Neural progenitor cell (in vitro differentiated cells): ENCODE data around the gene ZG16.
"Not testable (repeated sequence)": the region's sequence is repeated elsewhere in the genome, so short reads cannot be mapped to it uniquely, and the experiment has no call there.

Experiments used
- CTCF ChIP-seq: fragments of 200-600 bp; sonication (generic); IDR thresholded peaks from 2 replicates; pipeline ENCODE4 v1.5.1; 2017; ENCODE audit warnings: antibody characterized with exemption, mild to moderate bottlenecking
- EZH2 ChIP-seq: fragments of 200-600 bp; sonication (generic); IDR thresholded peaks from 2 replicates; pipeline ENCODE4 v1.6.1; 2017; ENCODE audit warnings: antibody characterized with exemption, mild to moderate bottlenecking, moderate library complexity

DNA sequence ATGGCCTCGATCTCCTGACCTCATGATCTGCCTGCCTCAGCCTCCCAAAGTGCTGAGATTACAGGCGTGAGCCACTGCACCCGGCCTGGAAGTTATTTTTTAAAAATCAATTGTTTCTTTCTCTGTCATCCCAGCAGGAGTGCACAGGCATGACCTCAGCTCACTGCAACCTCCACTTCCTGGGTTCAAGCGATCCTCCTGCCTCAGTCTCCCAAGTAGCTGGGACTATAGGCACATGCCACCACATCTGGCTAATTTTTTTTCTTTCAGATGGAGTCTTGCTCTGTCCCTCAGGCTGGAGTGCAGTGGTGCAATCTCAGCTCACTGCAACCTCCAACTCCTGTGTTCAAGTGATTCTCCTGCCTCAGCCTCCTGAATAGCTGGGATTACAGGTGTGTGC, 9.1 kb downstream of the ZG16 start:
- not testable (repeated sequence) for TF ChIP-seq CTCF, EZH2
